Brain microvascular endothelial cell (primary cell): ENCODE results near the gene DPEP1.
"Not testable (repeated sequence)": the region's sequence is repeated elsewhere in the genome, so short reads cannot be mapped to it uniquely, and the experiment has no call there.

Experiments
- DNase-seq: peaks from one replicate; pipeline ENCODE4 v3.0.0-alpha.2; 2020
- H3K27ac ChIP-seq: fragments of 250-450 bp; sonication (Bioruptor Pico); 2 replicates; pipeline ENCODE4 v1.5.1; 2020; ENCODE audit warnings: mild to moderate bottlenecking, moderate library complexity
- H3K27me3 ChIP-seq: fragments of 250-450 bp; sonication (Bioruptor Pico); replicated peaks from 2 replicates; pipeline ENCODE4 v1.5.1; 2020; ENCODE audit warnings: mild to moderate bottlenecking
- H3K36me3 ChIP-seq: fragments of 250-450 bp; sonication (Bioruptor Pico); replicated peaks from 2 replicates; pipeline ENCODE4 v1.5.1; 2020; ENCODE audit warnings: mild to moderate bottlenecking
- H3K4me3 ChIP-seq: 2 replicates; pipeline ENCODE4 v1.5.1; 2011; ENCODE audit warnings: low read depth, mild to moderate bottlenecking, control low read depth, low read length, moderate library complexity
- in situ Hi-C: cut with HindIII; loops from 2 replicates; pipeline ENCODE4 v1.10.0; 2017; ENCODE audit warnings: low sequenced_read_pairs, low pct_ligation_motif_present
- TF ChIP-seq, protein P1 (sequence below): IDR thresholded peaks from 2 replicates; pipeline ENCODE4 v1.5.1; 2011; ENCODE audit warnings: low read depth, mild to moderate bottlenecking, moderate library complexity, low read length, control low read depth, inconsistent platforms; ENCODE audit errors: missing control alignments

DPEP1 gene

DNA sequence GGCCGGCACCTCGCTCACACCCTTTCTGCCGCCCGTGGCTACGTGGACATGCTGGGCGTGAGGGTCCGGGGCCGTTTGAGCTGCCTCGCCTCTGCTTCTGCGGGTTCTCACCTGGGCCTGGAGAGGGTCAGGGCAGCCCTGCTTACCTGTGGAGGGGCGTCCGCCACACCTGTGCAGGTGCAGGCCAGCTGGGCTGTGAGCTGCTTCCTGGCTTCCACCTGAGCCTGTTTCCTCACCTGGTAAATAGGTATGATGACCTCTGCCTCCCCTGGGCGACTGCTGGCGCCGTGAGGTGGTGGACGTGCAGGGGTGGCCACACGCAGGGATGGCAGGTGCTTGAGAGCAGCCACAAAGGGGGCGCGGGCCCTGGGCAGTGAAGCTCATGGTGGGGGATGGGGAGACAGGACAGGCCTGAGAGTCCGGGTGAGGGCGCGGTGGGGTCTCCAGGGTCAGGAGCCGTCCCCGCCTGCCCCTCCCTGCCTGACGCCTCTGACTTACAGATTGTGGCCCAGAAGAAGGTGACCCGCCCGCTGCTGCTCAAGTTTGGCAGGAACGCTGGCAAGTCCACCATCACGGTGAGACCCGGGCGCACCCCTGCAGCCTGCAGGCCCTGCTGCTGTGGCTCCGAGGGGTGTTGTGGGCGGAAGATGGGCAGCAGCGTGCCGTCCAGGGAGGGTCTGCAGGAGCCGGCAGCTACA, 30.1 kb upstream of the DPEP1 start:
- in situ Hi-C loops: no loop called here

DNA sequence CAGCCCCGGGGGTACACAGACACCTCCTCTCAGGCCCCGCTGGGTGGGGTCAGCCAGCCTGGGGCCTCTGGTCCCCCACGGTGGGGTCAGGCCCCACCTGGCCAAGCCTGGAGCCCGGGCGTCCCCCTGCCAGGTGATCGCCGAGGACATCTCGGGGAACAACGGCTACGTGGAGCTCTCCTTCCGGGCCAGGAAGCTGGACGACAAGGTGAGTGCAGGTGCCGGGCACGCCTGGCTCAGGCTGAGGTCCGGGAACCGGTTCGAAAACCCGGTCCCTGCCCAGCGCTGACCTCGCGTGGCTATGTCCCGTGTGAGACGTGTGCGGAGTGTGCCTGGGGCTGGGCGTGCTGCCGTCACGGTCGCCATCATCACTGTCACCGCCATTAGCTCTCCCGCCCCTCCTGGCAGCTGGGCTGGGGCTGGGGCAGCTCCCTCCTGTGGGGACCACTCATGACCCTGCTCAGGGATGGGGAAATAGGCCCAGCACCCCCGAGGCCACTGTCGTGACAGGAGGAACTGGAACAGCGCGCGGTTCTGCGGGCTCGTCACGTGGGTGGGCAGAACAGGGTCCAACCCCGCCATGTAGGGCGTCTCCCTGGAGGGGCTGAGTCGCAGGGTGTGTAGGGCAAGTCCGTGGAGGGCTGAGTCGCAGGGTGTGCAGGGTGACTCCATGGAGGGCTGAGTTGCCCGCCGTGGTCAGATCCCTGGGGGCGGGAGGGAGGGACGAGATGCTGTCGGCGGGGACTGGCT, 29.4 kb upstream of the DPEP1 start:
- Histone ChIP-seq H3K27me3 (no peaks in the 10 kb centered on the region), H3K36me3 (no peaks in the 10 kb centered on the region), H3K27ac (no peak overlapping the region), H3K4me3 (no peak overlapping the region)
- no peak for DNase-seq
- in situ Hi-C loops: no loop called here
- TF ChIP-seq, protein P1, sequence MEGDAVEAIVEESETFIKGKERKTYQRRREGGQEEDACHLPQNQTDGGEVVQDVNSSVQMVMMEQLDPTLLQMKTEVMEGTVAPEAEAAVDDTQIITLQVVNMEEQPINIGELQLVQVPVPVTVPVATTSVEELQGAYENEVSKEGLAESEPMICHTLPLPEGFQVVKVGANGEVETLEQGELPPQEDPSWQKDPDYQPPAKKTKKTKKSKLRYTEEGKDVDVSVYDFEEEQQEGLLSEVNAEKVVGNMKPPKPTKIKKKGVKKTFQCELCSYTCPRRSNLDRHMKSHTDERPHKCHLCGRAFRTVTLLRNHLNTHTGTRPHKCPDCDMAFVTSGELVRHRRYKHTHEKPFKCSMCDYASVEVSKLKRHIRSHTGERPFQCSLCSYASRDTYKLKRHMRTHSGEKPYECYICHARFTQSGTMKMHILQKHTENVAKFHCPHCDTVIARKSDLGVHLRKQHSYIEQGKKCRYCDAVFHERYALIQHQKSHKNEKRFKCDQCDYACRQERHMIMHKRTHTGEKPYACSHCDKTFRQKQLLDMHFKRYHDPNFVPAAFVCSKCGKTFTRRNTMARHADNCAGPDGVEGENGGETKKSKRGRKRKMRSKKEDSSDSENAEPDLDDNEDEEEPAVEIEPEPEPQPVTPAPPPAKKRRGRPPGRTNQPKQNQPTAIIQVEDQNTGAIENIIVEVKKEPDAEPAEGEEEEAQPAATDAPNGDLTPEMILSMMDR: no peak

More for the DNA sequence above, 30.1 kb upstream of the DPEP1 start:
- Histone ChIP-seq H3K36me3 (no peaks in the 10 kb centered on the region), H3K27ac (no peak overlapping the region), H3K27me3 (no peaks in the 10 kb centered on the region), H3K4me3 (no peak overlapping the region)
- TF ChIP-seq, protein P1: no peak
- no peak for DNase-seq

DNA sequence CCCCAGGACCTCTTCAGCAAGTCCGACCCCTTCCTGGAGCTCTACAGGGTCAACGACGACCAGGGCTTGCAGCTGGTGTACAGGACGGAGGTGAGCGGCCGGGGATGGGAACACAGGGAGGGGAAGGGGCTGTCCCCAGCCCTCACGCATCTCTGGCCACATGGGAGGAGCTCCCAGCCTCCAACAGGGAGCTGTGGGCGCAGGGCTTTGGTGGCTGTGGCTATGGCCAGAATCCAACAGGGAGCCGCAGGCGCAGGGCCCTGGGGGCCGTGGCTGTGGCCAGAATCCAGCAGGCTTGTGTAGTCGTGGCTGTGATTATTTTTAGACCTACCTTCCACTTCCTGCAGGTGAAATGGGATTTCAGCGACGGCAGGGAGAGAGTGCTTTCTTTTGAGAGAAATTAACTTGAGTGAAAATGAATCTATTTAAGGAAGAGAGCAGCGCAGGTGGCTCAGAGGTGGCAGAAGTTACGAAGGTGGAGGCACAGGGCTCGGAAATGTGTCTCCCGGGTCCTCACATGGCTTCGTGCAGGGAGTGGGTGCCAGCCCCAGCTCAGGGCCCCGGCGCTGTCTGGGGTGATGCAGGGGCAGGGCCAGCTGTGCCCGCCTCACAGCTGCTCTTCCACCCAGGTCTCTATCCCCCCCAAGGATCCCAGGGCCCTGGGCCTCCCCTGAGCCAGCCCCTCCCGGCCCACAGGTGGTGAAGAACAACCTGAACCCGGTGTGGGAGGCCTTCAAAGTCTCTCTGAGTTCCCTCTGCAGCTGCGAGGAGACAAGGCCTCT, 28.5 kb upstream of the DPEP1 start:
- TF ChIP-seq, protein P1: no peak
- Histone ChIP-seq H3K27me3 (no peaks in the 10 kb centered on the region), H3K4me3 (no peak overlapping the region), H3K27ac (no peak overlapping the region), H3K36me3 (no peaks in the 10 kb centered on the region)
- DNase-seq: no peak
- in situ Hi-C loops: no loop called here

DNA sequence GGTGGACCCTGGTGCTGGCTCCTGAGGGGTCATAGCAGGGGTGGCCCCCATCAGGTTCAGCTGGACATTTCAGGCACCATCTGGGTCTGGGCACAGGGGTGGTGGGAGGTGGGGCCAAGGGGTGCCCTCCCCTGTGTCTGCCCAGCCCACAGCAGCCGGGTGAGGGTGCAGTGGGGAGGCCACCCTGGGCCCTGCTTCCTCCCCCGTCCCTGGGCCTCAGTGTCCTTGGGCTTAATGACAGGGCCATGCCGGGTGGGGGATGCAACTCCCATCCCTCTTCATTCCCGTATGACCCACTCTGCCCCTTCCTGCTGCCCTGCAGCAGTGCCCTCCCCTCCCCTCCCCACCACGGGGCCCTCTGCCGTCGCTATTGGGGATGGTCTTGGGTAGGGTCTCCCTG, 27.2 kb upstream of the DPEP1 start:
- Histone ChIP-seq H3K4me3 (no peak overlapping the region), H3K27ac (no peak overlapping the region), H3K36me3 (no peaks in the 10 kb centered on the region), H3K27me3 (no peaks in the 10 kb centered on the region)
- in situ Hi-C loops: no loop called here
- TF ChIP-seq, protein P1: no peak
- DNase-seq: no peak

DNA sequence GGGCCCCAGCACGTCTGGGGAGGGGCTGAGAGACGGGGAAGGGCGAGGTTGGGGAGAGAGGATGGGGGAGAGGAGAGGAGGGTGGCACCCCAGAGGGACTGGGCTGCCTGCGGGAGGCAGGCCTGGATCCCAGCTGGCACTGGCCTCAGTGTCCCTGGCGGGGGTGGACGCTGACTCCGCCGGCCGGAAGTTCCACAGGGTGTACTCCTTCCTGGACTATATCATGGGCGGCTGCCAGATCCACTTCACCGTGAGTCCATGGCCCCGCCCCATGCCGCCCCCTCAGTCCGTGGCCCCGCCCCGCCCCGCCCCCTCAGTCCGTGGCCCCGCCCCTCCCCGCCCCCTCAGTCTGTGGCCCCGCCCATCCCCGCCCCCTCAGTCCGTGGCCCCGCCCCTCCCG, 26.6 kb upstream of the DPEP1 start:
- DNase-seq: no peak
- H3K4me3 ChIP-seq: no peak overlapping the region

DNA sequence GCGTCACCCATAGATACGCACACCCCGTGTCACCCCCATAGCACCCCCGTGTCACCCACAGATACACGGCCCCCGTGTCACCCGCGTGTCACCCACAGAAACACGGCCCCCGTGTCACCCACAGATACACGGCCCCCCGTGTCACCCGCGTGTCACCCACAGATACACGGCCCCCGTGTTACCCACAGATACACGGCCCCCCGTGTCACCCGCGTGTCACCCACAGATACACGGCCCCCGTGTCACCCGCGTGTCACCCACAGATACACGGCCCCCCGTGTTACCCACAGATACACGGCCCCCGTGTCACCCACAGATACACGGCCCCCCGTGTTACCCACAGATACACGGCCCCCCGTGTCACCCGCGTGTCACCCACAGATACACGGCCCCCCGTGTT, 25.8 kb upstream of the DPEP1 start:
- H3K27ac ChIP-seq, H3K27me3 ChIP-seq, DNase-seq, H3K4me3 ChIP-seq, in situ Hi-C loops, H3K36me3 ChIP-seq: not testable (repeated sequence)

More for the DNA sequence above, 26.6 kb upstream of the DPEP1 start:
- Histone ChIP-seq H3K36me3 (no peaks in the 10 kb centered on the region), H3K27ac (no peak overlapping the region), H3K27me3 (no peaks in the 10 kb centered on the region)
- in situ Hi-C loops: no loop called here
- TF ChIP-seq, protein P1: no peak
